Tibial nerve (tissue), 4 donors: ENCODE measurements around the gene L3MBTL4.

Source experiments
- CTCF ChIP-seq, 5 experiments: fragments of 200-600 bp in 3 of 5; fragments of 450-650 bp in 2 of 5; sonication (generic) in 3 of 5; IDR thresholded peaks; one replicate each; pipeline ENCODE4 v1.5.1; 2016 to 2019; ENCODE audit warnings: antibody characterized with exemption in 5 of 5, mild to moderate bottlenecking in 3 of 5, moderate library complexity in 2 of 5
- EP300 ChIP-seq, 2 donors: sonication (generic); formaldehyde crosslinking; IDR thresholded peaks; one replicate each; pipeline ENCODE4 v1.6.1; 2017; ENCODE audit warnings: antibody characterized with exemption in 2 of 2, mild to moderate bottlenecking in 1 of 2
- POLR2A ChIP-seq, 2 donors: fragments of 450-650 bp; IDR thresholded peaks; one replicate each; pipeline ENCODE4 v1.6.1; 2017; ENCODE audit warnings: antibody characterized with exemption in 2 of 2, mild to moderate bottlenecking in 2 of 2, moderate library complexity in 2 of 2

GRCh38 chr18:6406075-6406909, 8.4 kb downstream of the L3MBTL4 start:
- TF ChIP-seq POLR2A (IDR thresholded peaks at IDR 0.05) (no peak), CTCF (IDR thresholded peaks at IDR 0.05) (no peak), EP300 (IDR thresholded peaks at IDR 0.05) (peak in 1 of 2 donors; percentile 46)
